ENCODE results near the gene CNTN6.
A peak's percentile ranks its signal among the peaks of the same experiment; 100 is the strongest.

CNTN6 gene

GRCh38 chr3:1183320-1184048 lies 90.7 kb downstream of the CNTN6 start:
- no peak for DNase-seq

- no peak for DNase-seq
These were observed 97.7 kb downstream of the CNTN6 start for GRCh38 chr3:1190569-1190968.

GRCh38 chr3:1191026-1191425 lies 98.2 kb downstream of the CNTN6 start:
- no peak for DNase-seq

GRCh38 chr3:1195947-1196346 lies 103.1 kb downstream of the CNTN6 start:
- no peak for DNase-seq

- DNase-seq: no peak
These were observed 104.2 kb downstream of the CNTN6 start for GRCh38 chr3:1197051-1197450.

- no peak for DNase-seq
These were observed 107.5 kb downstream of the CNTN6 start for GRCh38 chr3:1200371-1200770.

GRCh38 chr3:1207904-1208303 lies 115.1 kb downstream of the CNTN6 start:
- no peak for DNase-seq

GRCh38 chr3:1214933-1215332 lies 122.1 kb downstream of the CNTN6 start:
- no peak for DNase-seq

GRCh38 chr3:1216856-1217255 lies 124.0 kb downstream of the CNTN6 start:
- DNase-seq: no peak

- no peak for DNase-seq
These were observed 134.3 kb downstream of the CNTN6 start for GRCh38 chr3:1227111-1227510.

- no peak for DNase-seq
These were observed 135.5 kb downstream of the CNTN6 start for GRCh38 chr3:1228289-1228688.

- no peak for DNase-seq
These were observed 138.1 kb downstream of the CNTN6 start for GRCh38 chr3:1230920-1231319.

GRCh38 chr3:1232276-1232675 lies 139.5 kb downstream of the CNTN6 start:
- no peak for DNase-seq

GRCh38 chr3:1235526-1236120 lies 142.8 kb downstream of the CNTN6 start:
- DNase-seq: no peak

- DNase-seq: no peak
These were observed 158.6 kb downstream of the CNTN6 start for GRCh38 chr3:1251282-1252060.

- DNase-seq: no peak
These were observed 159.2 kb downstream of the CNTN6 start for GRCh38 chr3:1252061-1252430.

GRCh38 chr3:1262246-1262645 lies 169.4 kb downstream of the CNTN6 start:
- no peak for DNase-seq

- no peak for DNase-seq
These were observed 170.3 kb downstream of the CNTN6 start for GRCh38 chr3:1263121-1263520.

GRCh38 chr3:1269808-1270207 lies 177.0 kb downstream of the CNTN6 start:
- no peak for DNase-seq

GRCh38 chr3:1272546-1273265 lies 179.9 kb downstream of the CNTN6 start:
- no peak for DNase-seq

GRCh38 chr3:1275495-1275894 lies 182.7 kb downstream of the CNTN6 start:
- peak; percentile 7 for DNase-seq

- no peak for DNase-seq
These were observed 195.0 kb downstream of the CNTN6 start for GRCh38 chr3:1287815-1288214.

- no peak for DNase-seq
These were observed 196.1 kb downstream of the CNTN6 start for GRCh38 chr3:1288805-1289494.

Data from KG1 (cell line).